ENCODE measurements around the gene UBE2J2. TPM values are rescaled to one million over a fixed set of nuclear protein-coding genes. Genes with fewer than 3 reads are reported as not detected.

UBE2J2 gene
- total RNA-seq, 3 donors from 2014 or later: 89.3 to 93.6 (median 91.2) TPM

GRCh38 chr1:1294250-1294890 is 20.7 kb upstream of the UBE2J2 start:
- DNase-seq (no peak), ATAC-seq (no peak)
- Mint-ChIP-seq H3K27me3 (ENCODE audit: low read depth) (no peaks in the 10 kb centered on the region), H3K36me3 (ENCODE audit: insufficient read depth) (no peaks in the 10 kb centered on the region), H3K9me3 (no peaks in the 10 kb centered on the region), H3K4me3 (no peak overlapping the region), H3K4me1 (ENCODE audit: low read depth) (peaks cover 2% of the 10 kb centered on the region)

- Mint-ChIP-seq H3K9me3 (no peaks in the 10 kb centered on the region), H3K4me1 (ENCODE audit: low read depth) (peaks cover 2% of the 10 kb centered on the region), H3K27me3 (ENCODE audit: low read depth) (no peaks in the 10 kb centered on the region), H3K36me3 (ENCODE audit: insufficient read depth) (no peaks in the 10 kb centered on the region), H3K4me3 (no peak overlapping the region)
- peak; percentile 33 to 50 for ATAC-seq
- DNase-seq: no peak
These were observed 19.9 kb upstream of the UBE2J2 start for GRCh38 chr1:1293263-1294249.

- H3K27me3 Mint-ChIP-seq (ENCODE audit: low read depth): no peaks in the 10 kb centered on the region
- no peak overlapping the region for H3K4me3 Mint-ChIP-seq
- peaks cover 2% of the 10 kb centered on the region for H3K4me1 Mint-ChIP-seq (ENCODE audit: low read depth)
- ATAC-seq (no peak), DNase-seq (no peak)
- no peaks in the 10 kb centered on the region for H3K36me3 Mint-ChIP-seq (ENCODE audit: insufficient read depth)
- H3K9me3 Mint-ChIP-seq: no peaks in the 10 kb centered on the region
These were observed 19.2 kb upstream of the UBE2J2 start for GRCh38 chr1:1292851-1293250.

- no peak for DNase-seq
- Mint-ChIP-seq H3K27me3 (ENCODE audit: low read depth) (no peaks in the 10 kb centered on the region), H3K4me3 (no peak overlapping the region), H3K36me3 (ENCODE audit: insufficient read depth) (no peaks in the 10 kb centered on the region), H3K4me1 (ENCODE audit: low read depth) (peaks cover 2% of the 10 kb centered on the region), H3K9me3 (no peaks in the 10 kb centered on the region)
- ATAC-seq: no peak
These were observed 18.8 kb upstream of the UBE2J2 start for GRCh38 chr1:1292442-1292779.

- Mint-ChIP-seq H3K9me3 (no peaks in the 10 kb centered on the region), H3K27me3 (ENCODE audit: low read depth) (no peaks in the 10 kb centered on the region), H3K4me1 (ENCODE audit: low read depth) (peaks cover 2% of the 10 kb centered on the region), H3K4me3 (no peak overlapping the region), H3K36me3 (ENCODE audit: insufficient read depth) (no peaks in the 10 kb centered on the region)
- ATAC-seq (peak; percentile 79 to 81), DNase-seq (peak; percentile 69)
These were observed 18.1 kb upstream of the UBE2J2 start for GRCh38 chr1:1291548-1292441.

GRCh38 chr1:1291023-1291528 is 17.4 kb upstream of the UBE2J2 start:
- Mint-ChIP-seq H3K9me3 (no peaks in the 10 kb centered on the region), H3K4me1 (ENCODE audit: low read depth) (peaks cover 2% of the 10 kb centered on the region), H3K27me3 (ENCODE audit: low read depth) (no peaks in the 10 kb centered on the region), H3K4me3 (no peak overlapping the region), H3K36me3 (ENCODE audit: insufficient read depth) (no peaks in the 10 kb centered on the region)
- ATAC-seq: no peak
- DNase-seq: no peak

DNA sequence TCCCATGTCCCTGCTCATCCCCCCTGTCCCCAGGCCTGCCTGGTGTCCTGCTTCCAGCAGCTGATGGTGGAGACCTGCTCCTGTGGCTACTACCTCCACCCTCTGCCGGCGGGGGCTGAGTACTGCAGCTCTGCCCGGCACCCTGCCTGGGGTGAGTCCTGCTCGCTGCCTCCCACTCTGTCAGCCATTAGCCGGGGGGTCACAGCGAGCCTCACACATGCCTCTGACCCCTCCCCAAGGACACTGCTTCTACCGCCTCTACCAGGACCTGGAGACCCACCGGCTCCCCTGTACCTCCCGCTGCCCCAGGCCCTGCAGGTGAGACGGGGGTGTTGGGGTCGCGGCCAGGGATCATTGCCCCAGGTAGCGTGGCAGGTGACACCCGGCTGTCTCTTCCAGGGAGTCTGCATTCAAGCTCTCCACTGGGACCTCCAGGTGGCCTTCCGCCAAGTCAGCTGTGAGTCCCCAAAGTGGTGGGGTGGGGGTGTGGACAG is 16.6 kb upstream of the UBE2J2 start:
- Mint-ChIP-seq H3K36me3 (ENCODE audit: insufficient read depth) (no peaks in the 10 kb centered on the region), H3K4me3 (no peak overlapping the region), H3K9me3 (no peaks in the 10 kb centered on the region), H3K27me3 (ENCODE audit: low read depth) (no peaks in the 10 kb centered on the region), H3K4me1 (ENCODE audit: low read depth) (peaks cover 2% of the 10 kb centered on the region)
- DNase-seq (peak; percentile 59), ATAC-seq (peak in 1 of 2 donors; percentile 49)

DNA sequence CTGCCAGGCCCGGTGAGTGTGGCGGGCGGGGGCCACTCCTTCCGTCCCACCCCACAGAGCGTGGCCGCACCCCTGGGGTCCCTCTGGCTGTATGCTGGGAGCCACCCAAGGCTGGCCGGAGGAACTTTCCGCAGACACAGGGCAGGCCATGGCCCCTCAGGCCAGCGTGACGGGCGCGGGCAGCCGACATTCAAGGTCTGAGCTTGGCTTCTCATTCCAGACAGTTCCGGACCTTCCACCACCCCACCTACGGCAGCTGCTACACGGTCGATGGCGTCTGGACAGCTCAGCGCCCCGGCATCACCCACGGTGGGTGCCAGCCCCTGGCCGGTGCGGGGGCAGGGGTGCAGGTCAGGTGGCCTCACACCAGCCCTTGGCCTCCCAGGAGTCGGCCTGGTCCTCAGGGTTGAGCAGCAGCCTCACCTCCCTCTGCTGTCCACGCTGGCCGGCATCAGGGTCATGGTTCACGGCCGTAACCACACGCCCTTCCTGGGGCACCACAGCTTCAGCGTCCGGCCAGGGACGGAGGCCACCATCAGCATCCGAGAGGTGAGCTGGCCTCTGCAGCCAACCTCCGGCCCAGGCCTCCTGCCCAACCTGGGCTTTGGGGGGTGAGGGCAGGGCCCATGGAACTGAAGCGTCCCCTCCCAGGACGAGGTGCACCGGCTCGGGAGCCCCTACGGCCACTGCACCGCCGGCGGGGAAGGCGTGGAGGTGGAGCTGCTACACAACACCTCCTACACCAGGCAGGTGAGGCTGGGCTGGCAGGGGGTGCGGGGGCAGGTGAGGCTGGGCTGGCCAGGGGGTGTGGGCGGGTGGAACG is 13.8 kb upstream of the UBE2J2 start:
- H3K4me1 Mint-ChIP-seq (ENCODE audit: low read depth): peaks cover 2% of the 10 kb centered on the region
- ATAC-seq (no peak), DNase-seq (no peak)
- H3K9me3 Mint-ChIP-seq: no peaks in the 10 kb centered on the region
- no peak overlapping the region for H3K4me3 Mint-ChIP-seq
- H3K36me3 Mint-ChIP-seq (ENCODE audit: insufficient read depth): no peaks in the 10 kb centered on the region
- no peaks in the 10 kb centered on the region for H3K27me3 Mint-ChIP-seq (ENCODE audit: low read depth)

DNA sequence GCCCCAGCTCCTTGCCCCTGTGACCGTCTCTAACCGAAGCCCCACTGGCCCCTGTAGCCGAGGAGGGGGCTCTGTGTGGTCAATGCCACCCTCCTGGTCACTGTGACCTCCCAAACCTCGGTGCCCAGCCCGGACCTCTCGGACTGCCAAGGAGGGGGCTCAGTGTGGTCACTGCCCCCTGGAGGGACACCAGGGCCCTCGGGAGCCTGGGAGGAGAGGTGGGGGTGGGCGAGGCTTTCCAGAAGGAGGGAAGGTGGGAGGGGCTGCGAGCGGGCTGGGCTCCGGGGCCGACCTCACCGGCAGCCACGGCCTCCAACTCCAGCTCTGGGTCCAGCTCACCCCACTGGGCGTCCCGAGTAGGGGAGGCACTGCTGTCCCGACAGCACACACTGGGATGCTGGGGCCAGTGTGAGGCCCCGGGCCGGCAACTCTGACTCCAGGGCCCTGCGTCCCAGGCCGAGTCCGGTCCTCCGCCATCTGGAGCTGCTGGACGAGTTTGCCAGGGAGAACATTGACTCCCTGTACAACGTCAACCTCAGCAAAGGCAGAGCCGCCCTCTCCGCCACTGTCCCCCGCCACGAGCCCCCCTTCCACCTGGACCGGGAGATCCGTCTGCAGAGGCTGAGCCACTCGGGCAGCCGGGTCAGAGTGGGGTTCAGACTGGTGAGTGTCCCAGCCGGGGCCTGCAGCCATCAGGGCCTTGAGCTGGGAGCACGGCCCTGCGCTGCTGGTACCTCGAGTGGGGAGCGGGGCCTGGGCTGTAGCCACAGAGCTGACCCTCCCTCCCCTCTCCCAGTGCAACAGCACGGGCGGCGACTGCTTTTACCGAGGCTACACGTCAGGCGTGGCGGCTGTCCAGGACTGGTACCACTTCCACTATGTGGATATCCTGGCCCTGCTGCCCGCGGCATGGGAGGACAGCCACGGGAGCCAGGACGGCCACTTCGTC is 12.9 kb upstream of the UBE2J2 start:
- ATAC-seq (no peak), DNase-seq (no peak)
- Mint-ChIP-seq H3K27me3 (ENCODE audit: low read depth) (no peaks in the 10 kb centered on the region), H3K4me1 (ENCODE audit: low read depth) (no peaks in the 10 kb centered on the region), H3K36me3 (ENCODE audit: insufficient read depth) (no peaks in the 10 kb centered on the region), H3K9me3 (no peaks in the 10 kb centered on the region), H3K4me3 (no peak overlapping the region)

GRCh38 chr1:1285611-1286311 is 12.1 kb upstream of the UBE2J2 start:
- H3K27me3 Mint-ChIP-seq (ENCODE audit: low read depth): no peaks in the 10 kb centered on the region
- no peaks in the 10 kb centered on the region for H3K4me1 Mint-ChIP-seq (ENCODE audit: low read depth)
- no peak for DNase-seq
- H3K9me3 Mint-ChIP-seq: no peaks in the 10 kb centered on the region
- no peaks in the 10 kb centered on the region for H3K36me3 Mint-ChIP-seq (ENCODE audit: insufficient read depth)
- ATAC-seq: no peak
- H3K4me3 Mint-ChIP-seq: no peak overlapping the region

DNA sequence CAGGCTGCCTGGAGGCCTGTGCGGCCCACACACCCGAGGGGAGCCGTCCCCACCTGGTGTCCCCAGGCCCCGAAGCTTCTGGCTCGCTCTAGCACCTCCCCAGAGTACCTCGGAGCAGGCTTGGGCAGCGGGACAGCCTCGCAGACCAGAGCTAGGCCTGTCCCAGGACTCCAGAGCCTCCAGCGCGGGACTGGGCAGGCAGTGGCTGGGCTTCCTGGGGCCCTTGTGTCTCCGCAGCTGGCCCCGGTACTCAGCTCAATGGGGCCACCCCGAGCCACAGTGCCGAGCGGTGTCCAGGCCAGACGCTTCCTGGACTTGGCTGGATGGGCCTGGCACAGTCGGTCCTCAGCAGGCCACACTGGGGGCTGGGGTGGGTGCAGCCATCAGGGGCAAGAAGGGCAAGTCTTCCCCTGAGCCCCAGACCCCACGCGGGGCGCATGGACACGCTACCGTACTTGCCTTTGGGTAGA is 11.5 kb upstream of the UBE2J2 start:
- H3K36me3 Mint-ChIP-seq (ENCODE audit: insufficient read depth): no peaks in the 10 kb centered on the region
- no peak for DNase-seq
- no peaks in the 10 kb centered on the region for H3K4me1 Mint-ChIP-seq (ENCODE audit: low read depth)
- H3K27me3 Mint-ChIP-seq (ENCODE audit: low read depth): no peaks in the 10 kb centered on the region
- no peak overlapping the region for H3K4me3 Mint-ChIP-seq
- no peaks in the 10 kb centered on the region for H3K9me3 Mint-ChIP-seq
- no peak for ATAC-seq

Measured in activated T-cell treated with anti-CD3 and anti-CD28 coated beads, Interleukin-2, amount 50 U/mL, for 4 hours (primary cell).